D341Med (cell line): ENCODE data around the gene SPEF1.
"Not testable (repeated sequence)": the region's sequence is repeated elsewhere in the genome, so short reads cannot be mapped to it uniquely, and the experiment has no call there.

ENCODE experiments used
- DNase-seq: peaks from one replicate; pipeline ENCODE4 v3.0.0; 2012; ENCODE audit warnings: low spot score

Gene SPEF1

GRCh38 chr20:3781153-3781910 is at the start of gene SPEF1:
Gene SPEF1, minus strand, starts transcription at chr20:3781448. Its CDS starts 161 bp downstream, at chr20:3781287.
- DNase-seq = peak; percentile 88

GRCh38 chr20:3829891-3830290 is 48.6 kb upstream of the SPEF1 start:
- DNase-seq = not testable (repeated sequence)

- DNase-seq = no peak
Observed at GRCh38 chr20:3828798-3829197, 47.5 kb upstream of the SPEF1 start.

GRCh38 chr20:3826420-3826819 is 45.2 kb upstream of the SPEF1 start:
- DNase-seq = no peak

- DNase-seq = no peak
Observed at GRCh38 chr20:3825526-3825925, 44.3 kb upstream of the SPEF1 start.

- DNase-seq = no peak
Observed at GRCh38 chr20:3823881-3824280, 42.6 kb upstream of the SPEF1 start.

- no peak for DNase-seq
Observed at GRCh38 chr20:3821996-3822395, 40.7 kb upstream of the SPEF1 start.

- no peak for DNase-seq
Observed at GRCh38 chr20:3820901-3821727, 39.9 kb upstream of the SPEF1 start.

- DNase-seq = peak; percentile 95
Observed at GRCh38 chr20:3820048-3820900, 39.0 kb upstream of the SPEF1 start, which contains the start of gene AP5S1. Gene AP5S1, plus strand, starts transcription at chr20:3820547. Its CDS starts 1,571 bp downstream, at chr20:3822118.

- no peak for DNase-seq
Observed at GRCh38 chr20:3819411-3820047, 38.3 kb upstream of the SPEF1 start.

- DNase-seq = peak; percentile 66
Observed at GRCh38 chr20:3818155-3819151, 37.2 kb upstream of the SPEF1 start.

GRCh38 chr20:3815703-3816315 is 34.6 kb upstream of the SPEF1 start:
- DNase-seq = no peak

- no peak for DNase-seq
Observed at GRCh38 chr20:3814928-3815495, 33.8 kb upstream of the SPEF1 start.

GRCh38 chr20:3813848-3814581 is 32.8 kb upstream of the SPEF1 start:
- no peak for DNase-seq

GRCh38 chr20:3812975-3813847 is 32.0 kb upstream of the SPEF1 start:
- no peak for DNase-seq

- DNase-seq = no peak
Observed at GRCh38 chr20:3812259-3812681, 31.0 kb upstream of the SPEF1 start.

- DNase-seq = peak; percentile 66
Observed at GRCh38 chr20:3811467-3812258, 30.4 kb upstream of the SPEF1 start.
